HepG2 (cell line): ENCODE measurements around the gene GDA. TPM values are rescaled to one million over a fixed set of nuclear protein-coding genes. Genes with fewer than 3 reads are reported as not detected.

Source experiments
- ATAC-seq: fragments of 200-7000 bp; cut with Tn5 transposase; 3 replicates; pipeline ENCODE4 v1.9.1; 2020; ENCODE audit warnings: mild to moderate bottlenecking, moderate library complexity
- BruUV-seq: library from RNA; stranded (reverse); fragments of 400-500 nt; replicated peaks from 2 replicates; lab custom pipeline; 2021; lab: Mats Ljungman, UMichigan
- CTCF ChIA-PET: fragments of 300-600 bp; formaldehyde crosslinking; extraction: SDS; loops from one replicate; lab custom pipeline; 2021; ENCODE audit warnings: low total read pairs, inconsistent platforms, low intra/inter-chr PET ratio; lab: Yijun Ruan, JAX
- POLR2A ChIA-PET: fragments of 350-600 bp; sonication (Branson Sonifier 250); formaldehyde crosslinking; loops from one replicate; lab custom pipeline; 2020; ENCODE audit warnings: antibody characterized with exemption, inconsistent platforms; lab: Yijun Ruan, JAX
- DNase-seq: peaks from one replicate; pipeline ENCODE4 v3.0.0-alpha.2; 2015; ENCODE audit warnings: low spot score
- FAIRE-seq: peaks from 3 replicates; lab custom pipeline; 2011; peaks lifted over from hg19 to GRCh38; lab: Jason Lieb, UNC
- H2AFZ ChIP-seq: one replicate; pipeline ENCODE4 v1.6.1; 2011; ENCODE audit warnings: low read length, inconsistent platforms
- H3K27ac ChIP-seq: fragments of 300-600 bp; 3 replicates; pipeline ENCODE4 v1.8.0; 2011; ENCODE audit warnings: mixed run types, mild to moderate bottlenecking, mixed read lengths, low read length, inconsistent platforms; ENCODE audit not compliant: insufficient read depth; ENCODE audit errors: extremely low read length
- H3K27me3 ChIP-seq, 2 experiments: fragments of 200-600 bp in 1 of 2; 2 replicates in 1 of 2; 3 replicates in 1 of 2; pipeline versions ENCODE4 v1.6.0 to v1.8.0; 2011; ENCODE audit warnings: low read length in 2 of 2, mild to moderate bottlenecking in 2 of 2, moderate library complexity in 2 of 2, inconsistent platforms in 1 of 2; ENCODE audit not compliant: insufficient read depth in 2 of 2, control insufficient read depth in 1 of 2
- H3K36me3 ChIP-seq, 2 experiments: fragments of 200-600 bp in 1 of 2; replicated peaks in 1 of 2; 2 replicates in 1 of 2; 3 replicates in 1 of 2; pipeline versions ENCODE4 v1.5.1 to v1.8.0; 2011; ENCODE audit warnings: low read length in 2 of 2, inconsistent platforms in 1 of 2; ENCODE audit not compliant: insufficient read depth in 2 of 2, control insufficient read depth in 1 of 2
- H3K4me1 ChIP-seq: 2 replicates; pipeline ENCODE4 v1.5.1; 2012; ENCODE audit warnings: low read length, inconsistent platforms; ENCODE audit not compliant: insufficient read depth
- H3K4me2 ChIP-seq: 2 replicates; pipeline ENCODE4 v1.6.0; 2011; ENCODE audit warnings: low read depth, low read length, inconsistent platforms
- H3K4me3 ChIP-seq, 3 experiments: fragments of 200-600 bp in 1 of 3; sonication (generic), shearing (Covaris generic) in 1 of 3; replicated peaks in 1 of 3; 2 replicates each; pipeline ENCODE4 v1.5.1; 2011 to 2016; ENCODE audit warnings: low read length in 3 of 3, inconsistent platforms in 2 of 3, low read depth in 2 of 3, mild to moderate bottlenecking in 2 of 3, control low read depth in 1 of 3, mixed read lengths in 1 of 3; ENCODE audit not compliant: insufficient read depth in 1 of 3
- H3K79me2 ChIP-seq: one replicate; pipeline ENCODE4 v1.6.1; 2011; ENCODE audit warnings: low read length, inconsistent platforms; ENCODE audit not compliant: insufficient read depth
- H3K9ac ChIP-seq: 2 replicates; pipeline ENCODE4 v1.6.0; 2011; ENCODE audit warnings: mild to moderate bottlenecking, low read depth, low read length, inconsistent platforms; ENCODE audit not compliant: insufficient read depth
- H3K9me3 ChIP-seq: 2 replicates; pipeline ENCODE4 v1.5.1; 2012; ENCODE audit warnings: mild to moderate bottlenecking, low read length
- H4K20me1 ChIP-seq: 2 replicates; pipeline ENCODE4 v1.6.0; 2011; ENCODE audit warnings: inconsistent platforms, mild to moderate bottlenecking, low read length, moderate library complexity; ENCODE audit not compliant: insufficient read depth
- BRD4 ChIP-seq: sonication (generic); formaldehyde crosslinking; IDR thresholded peaks from 2 replicates; pipeline ENCODE4 v1.4.0; 2020; ENCODE audit warnings: missing genetic modification reagents
- CREB1 ChIP-seq, 2 experiments: fragments of 450-650 bp in 1 of 2; IDR thresholded peaks; 2 replicates each; pipeline ENCODE4 v1.6.1; 2016 to 2017; ENCODE audit warnings: control low read depth in 1 of 2, mild to moderate bottlenecking in 1 of 2, missing compliant biosample characterization in 1 of 2, missing genetic modification characterization in 1 of 2
- CSRNP2 ChIP-seq: sonication (generic); formaldehyde crosslinking; conservative IDR thresholded peaks from 2 replicates; pipeline ENCODE4 v1.8.0; 2022; ENCODE audit warnings: low read depth, missing genetic modification reagents
- ERF ChIP-seq: IDR thresholded peaks from 2 replicates; pipeline ENCODE4 v1.6.1; 2018; ENCODE audit warnings: missing biosample characterization, missing genetic modification reagents
- FOXC1 ChIP-seq: sonication (generic); formaldehyde crosslinking; IDR thresholded peaks from 2 replicates; pipeline ENCODE4 v1.8.0; 2022; ENCODE audit warnings: mild to moderate bottlenecking, missing genetic modification reagents, borderline replicate concordance
- MAFK ChIP-seq, 2 experiments: IDR thresholded peaks in 1 of 2; conservative IDR thresholded peaks in 1 of 2; 2 replicates each; pipeline ENCODE4 v1.6.1; 2011; ENCODE audit warnings: improper control_type of control experiment in 2 of 2, low read length in 2 of 2
- MLX ChIP-seq: IDR thresholded peaks from 2 replicates; pipeline ENCODE4 v1.6.1; 2016
- PAXIP1 ChIP-seq: sonication (generic); formaldehyde crosslinking; conservative IDR thresholded peaks from 2 replicates; pipeline ENCODE4 v1.4.0; 2020; ENCODE audit warnings: mild to moderate bottlenecking, missing genetic modification reagents, moderate library complexity
- ZKSCAN1 ChIP-seq: fragments of 150-350 bp; IDR thresholded peaks from 2 replicates; pipeline ENCODE4 v1.6.1; 2014; ENCODE audit warnings: low read length
- ZNF136 ChIP-seq: sonication (generic); formaldehyde crosslinking; IDR thresholded peaks from 2 replicates; pipeline ENCODE4 v1.8.1; 2022; ENCODE audit warnings: low read depth, mild to moderate bottlenecking, moderate library complexity, missing genetic modification reagents
- ZNF432 ChIP-seq: sonication (generic); formaldehyde crosslinking; IDR thresholded peaks from 2 replicates; pipeline ENCODE4 v1.5.0; 2020; ENCODE audit warnings: missing genetic modification reagents, mild to moderate bottlenecking, borderline replicate concordance
- ZNF468 ChIP-seq: sonication (generic); formaldehyde crosslinking; IDR thresholded peaks from 2 replicates; pipeline ENCODE4 v1.8.0; 2022; ENCODE audit warnings: mild to moderate bottlenecking, moderate library complexity, missing genetic modification reagents
- ZSCAN25 ChIP-seq: sonication (generic); formaldehyde crosslinking; IDR thresholded peaks from 2 replicates; pipeline ENCODE4 v1.8.0; 2022; ENCODE audit warnings: mild to moderate bottlenecking, missing genetic modification reagents
- WGBS: methylation state at CpG from one replicate; pipeline ENCODE4 v1.1.6; 2017; ENCODE audit warnings: low lambda C conversion rate; 5-methylcytosine and 5-hydroxymethylcytosine counted together
- in situ Hi-C: cut with HindIII; loops from 2 replicates; pipeline ENCODE4 v1.10.0; 2017; ENCODE audit warnings: low pct_unique_long_range_greater_than_20kb; ENCODE audit not compliant: extremely low pct_ligation_motif_present
- intact Hi-C: fragments of 100-400 bp; cut with micrococcal nuclease; formaldehyde crosslinking; loops from one replicate; pipeline ENCODE4 v1.10.0; 2022; ENCODE audit not compliant: unreplicated experiment
- polyA plus RNA-seq, 8 experiments: library from polyadenylated mRNA; depleted of rRNA in 3 of 8; stranded (reverse) in 7 of 8; unstranded in 1 of 8; fragments of >200 nt; fragmentation: Illumina TruSeq in 4 of 8; extraction: Trizol in 4 of 8; gene quantifications; 2 replicates each; pipeline versions ENCODE4 v1.2.1 to v1.2.3, GENCODE V29; 2011 to 2016; ENCODE audit warnings: low read depth in 4 of 8, missing spikeins in 1 of 8, mixed read lengths in 1 of 8; ENCODE audit not compliant: insufficient read depth in 1 of 8
- total RNA-seq, 5 experiments: library from RNA; depleted of rRNA; stranded (reverse); fragments of >200 nt; fragmentation: Illumina TruSeq; extraction: Trizol; gene quantifications; 2 replicates each; pipeline ENCODE4 v1.2.3, GENCODE V29; 2016; ENCODE audit warnings: low read depth in 1 of 5

Gene GDA
- total and polyA plus RNA-seq, 2 of the 13 experiments (the other 11 are each of a cell fraction or from before 2014, with no cell fraction given) = 0.15 to 0.99 TPM

- TF ChIP-seq PAXIP1 (CRISPR knock-in tag) (no peak), ZKSCAN1 (no peak), ZNF432 (no peak), CSRNP2 (CRISPR knock-in tag) (no peak)
Measured at GRCh38 chr9:72210522-72210921, 61.3 kb downstream of the GDA start (continued).

- ChIA-PET CTCF (no interaction called here), POLR2A (no interaction called here)
- 21% methylated on average over 3 of the region's 3 CpGs for WGBS
- Histone ChIP-seq H3K4me2 (no peak overlapping the region), H3K9ac (no peak overlapping the region), H4K20me1 (no peaks in the 10 kb centered on the region), H2AFZ (no peak overlapping the region), H3K4me3 (no peak overlapping the region), H3K9me3 (no peaks in the 10 kb centered on the region), H3K4me1 (peaks cover 22% of the 10 kb centered on the region), H3K36me3 (no peaks in the 10 kb centered on the region), H3K79me2 (no peaks in the 10 kb centered on the region), H3K27me3 (no peaks in the 10 kb centered on the region), H3K27ac (no peak overlapping the region)
- ATAC-seq (no peak), DNase-seq (no peak), FAIRE-seq (no peak)
- intact Hi-C loops (no loop called here), in situ Hi-C loops (no loop called here)
- TF ChIP-seq ZNF136 (CRISPR knock-in tag) = no peak
- TF ChIP-seq ERF (CRISPR knock-in tag) = no peak
- no peak for TF ChIP-seq ZSCAN25 (CRISPR knock-in tag)
- TF ChIP-seq MLX (CRISPR knock-in tag) = no peak
- no peak for TF ChIP-seq BRD4 (CRISPR knock-in tag)
- TF ChIP-seq FOXC1 (CRISPR knock-in tag) = no peak
- TF ChIP-seq ZNF468 (CRISPR knock-in tag) = no peak
- no peak for TF ChIP-seq CREB1 (IDR thresholded peaks at IDR 0.05)
- no peak for TF ChIP-seq CREB1 (CRISPR knock-in tag; IDR thresholded peaks at IDR 0.05)
- TF ChIP-seq MAFK (conservative IDR thresholded peaks at IDR 0.05 in 1 of 2, IDR thresholded peaks at IDR 0.05 in 1 of 2; ENCODE audit: low read length in 2 of 2) = no peak
- BruUV-seq = no TSS peak
Measured at GRCh38 chr9:72211047-72211446, 61.8 kb downstream of the GDA start.
